Astrocyte (in vitro differentiated cells and primary cell): ENCODE data around the gene ALMS1. TPM values are rescaled to one million over a fixed set of nuclear protein-coding genes. Genes with fewer than 3 reads are reported as not detected.
"Not testable (repeated sequence)": the region's sequence is repeated elsewhere in the genome, so short reads cannot be mapped to it uniquely, and the experiment has no call there.

Experiments
- DNase-seq: peaks from one replicate; pipeline ENCODE4 v3.0.0-alpha.2; 2010; ENCODE audit warnings: low read depth
- FAIRE-seq: peaks from 2 replicates; lab custom pipeline; 2011; peaks lifted over from hg19 to GRCh38; lab: Jason Lieb, UNC
- H2AFZ ChIP-seq: 2 replicates; pipeline ENCODE4 v1.6.0; 2012; ENCODE audit warnings: low read depth, low read length, inconsistent platforms
- H3K27ac ChIP-seq: 2 replicates; pipeline ENCODE4 v1.5.1; 2011; ENCODE audit warnings: low read depth, low read length, inconsistent platforms
- H3K27me3 ChIP-seq: 2 replicates; pipeline ENCODE4 v1.6.0; 2011; ENCODE audit warnings: low read length, inconsistent platforms; ENCODE audit not compliant: insufficient read depth
- H3K36me3 ChIP-seq: 2 replicates; pipeline ENCODE4 v1.5.1; 2011; ENCODE audit warnings: low read length, inconsistent platforms; ENCODE audit not compliant: insufficient read depth
- H3K4me1 ChIP-seq: 2 replicates; pipeline ENCODE4 v1.5.1; 2011; ENCODE audit warnings: low read length, inconsistent platforms; ENCODE audit not compliant: insufficient read depth
- H3K4me2 ChIP-seq: 2 replicates; pipeline ENCODE4 v1.6.0; 2012; ENCODE audit warnings: low read length, inconsistent platforms
- H3K4me3 ChIP-seq: 2 replicates; pipeline ENCODE4 v1.5.1; 2011; ENCODE audit warnings: low read depth, mild to moderate bottlenecking, low read length, inconsistent platforms; ENCODE audit not compliant: insufficient read depth
- H3K79me2 ChIP-seq: 2 replicates; pipeline ENCODE4 v1.6.0; 2012; ENCODE audit warnings: mild to moderate bottlenecking, low read length, inconsistent platforms; ENCODE audit not compliant: insufficient read depth
- H3K9ac ChIP-seq: 2 replicates; pipeline ENCODE4 v1.6.0; 2012; ENCODE audit warnings: mild to moderate bottlenecking, low read length, inconsistent platforms
- H3K9me3 ChIP-seq: 2 replicates; pipeline ENCODE4 v1.5.1; 2012; ENCODE audit warnings: low read depth, mild to moderate bottlenecking, low read length, inconsistent platforms; ENCODE audit not compliant: insufficient read depth
- H4K20me1 ChIP-seq: 2 replicates; pipeline ENCODE4 v1.6.0; 2012; ENCODE audit warnings: low read length, inconsistent platforms; ENCODE audit not compliant: insufficient read depth
- H3K27ac Mint-ChIP-seq: one replicate; pipeline ENCODE4 v1.8.0; 2021; ENCODE audit warnings: mild to moderate bottlenecking, mixed read lengths; ENCODE audit not compliant: unreplicated experiment
- H3K27me3 Mint-ChIP-seq: one replicate; pipeline ENCODE4 v1.8.0; 2021; ENCODE audit warnings: low read depth, mixed read lengths; ENCODE audit not compliant: unreplicated experiment
- H3K36me3 Mint-ChIP-seq: one replicate; pipeline ENCODE4 v1.8.0; 2021; ENCODE audit warnings: low read depth, mixed read lengths; ENCODE audit not compliant: unreplicated experiment
- H3K4me1 Mint-ChIP-seq: one replicate; pipeline ENCODE4 v1.8.0; 2021; ENCODE audit warnings: low read depth, mixed read lengths; ENCODE audit not compliant: unreplicated experiment
- H3K4me3 Mint-ChIP-seq: one replicate; pipeline ENCODE4 v1.8.0; 2021; ENCODE audit warnings: mild to moderate bottlenecking, moderate library complexity, mixed read lengths; ENCODE audit not compliant: unreplicated experiment
- H3K9me3 Mint-ChIP-seq: one replicate; pipeline ENCODE4 v1.8.0; 2021; ENCODE audit warnings: mild to moderate bottlenecking, mixed read lengths; ENCODE audit not compliant: unreplicated experiment
- CTCF ChIP-seq: IDR thresholded peaks from 2 replicates; pipeline ENCODE4 v1.5.1; 2011; ENCODE audit warnings: low read depth, mild to moderate bottlenecking, inconsistent platforms, low read length, moderate library complexity; ENCODE audit not compliant: insufficient read depth
- EZH2 ChIP-seq: IDR thresholded peaks from 2 replicates; pipeline ENCODE4 v1.6.1; 2012; ENCODE audit warnings: mild to moderate bottlenecking, low read length, inconsistent platforms; ENCODE audit not compliant: insufficient read depth
- total RNA-seq: library from RNA; stranded (reverse); gene quantifications from 2 replicates; pipeline ENCODE4 v1.2.1, GENCODE V29; 2021

Gene ALMS1
- total RNA-seq, 1 donor from 2014 or later: 14.6 TPM

- Mint-ChIP-seq H3K27ac (no peak overlapping the region), H3K4me1 (no peaks in the 10 kb centered on the region), H3K4me3 (no peak overlapping the region), H3K27me3 (no peaks in the 10 kb centered on the region), H3K9me3 (no peaks in the 10 kb centered on the region), H3K36me3 (no peaks in the 10 kb centered on the region)
- no peak overlapping the region for H3K4me2 ChIP-seq
- no peak overlapping the region for H3K9ac ChIP-seq
- H3K27me3 ChIP-seq: no peaks in the 10 kb centered on the region
- DNase-seq: no peak
- H3K36me3 ChIP-seq: no peaks in the 10 kb centered on the region
- no peak overlapping the region for H3K27ac ChIP-seq
- no peaks in the 10 kb centered on the region for H3K9me3 ChIP-seq
- no peak for TF ChIP-seq EZH2
- no peak for TF ChIP-seq CTCF
- no peaks in the 10 kb centered on the region for H4K20me1 ChIP-seq
- H3K4me3 ChIP-seq: no peak overlapping the region
- H3K4me1 ChIP-seq: no peaks in the 10 kb centered on the region
- no peak overlapping the region for H2AFZ ChIP-seq
- no peak for FAIRE-seq
- H3K79me2 ChIP-seq: no peaks in the 10 kb centered on the region
These were observed 82.7 kb downstream of the ALMS1 start for GRCh38 chr2:73468376-73468775.

GRCh38 chr2:73483874-73484273, 98.2 kb downstream of the ALMS1 start:
- H3K36me3 Mint-ChIP-seq: peaks cover 18% of the 10 kb centered on the region
- not testable (repeated sequence) for H3K27ac Mint-ChIP-seq, H3K4me3 Mint-ChIP-seq

GRCh38 chr2:73487112-73487657, 101.5 kb downstream of the ALMS1 start:
- H3K36me3 ChIP-seq: peaks cover 8% of the 10 kb centered on the region
- no peak overlapping the region for H3K9ac ChIP-seq
- H3K79me2 ChIP-seq: no peaks in the 10 kb centered on the region
- no peaks in the 10 kb centered on the region for H3K4me1 ChIP-seq
- peaks cover 14% of the 10 kb centered on the region for H3K9me3 Mint-ChIP-seq
- DNase-seq: no peak
- no peaks in the 10 kb centered on the region for H3K27me3 ChIP-seq
- no peak overlapping the region for H3K27ac Mint-ChIP-seq
- H3K27ac ChIP-seq: no peak overlapping the region
- no peak for FAIRE-seq
- peaks cover 8% of the 10 kb centered on the region for H3K4me1 Mint-ChIP-seq
- no peak overlapping the region for H3K4me2 ChIP-seq
- H3K27me3 Mint-ChIP-seq: no peaks in the 10 kb centered on the region
- H2AFZ ChIP-seq: no peak overlapping the region
- no peaks in the 10 kb centered on the region for H3K9me3 ChIP-seq
- TF ChIP-seq EZH2: no peak
- TF ChIP-seq CTCF: no peak
- H4K20me1 ChIP-seq: no peaks in the 10 kb centered on the region
- no peak overlapping the region for H3K4me3 ChIP-seq
- H3K36me3 Mint-ChIP-seq: peaks cover 32% of the 10 kb centered on the region
- H3K4me3 Mint-ChIP-seq: no peak overlapping the region

More at GRCh38 chr2:73483874-73484273, 98.2 kb downstream of the ALMS1 start:
- H3K9me3 ChIP-seq, H3K36me3 ChIP-seq, H3K4me2 ChIP-seq, H3K27me3 Mint-ChIP-seq, H4K20me1 ChIP-seq, H3K27ac ChIP-seq, H3K9me3 Mint-ChIP-seq, H3K4me3 ChIP-seq, FAIRE-seq, H3K79me2 ChIP-seq, H3K4me1 Mint-ChIP-seq, H3K27me3 ChIP-seq, H3K9ac ChIP-seq, H2AFZ ChIP-seq, H3K4me1 ChIP-seq, DNase-seq: not testable (repeated sequence)
